ENCODE measurements around the gene NADK.

Gene NADK

DNA sequence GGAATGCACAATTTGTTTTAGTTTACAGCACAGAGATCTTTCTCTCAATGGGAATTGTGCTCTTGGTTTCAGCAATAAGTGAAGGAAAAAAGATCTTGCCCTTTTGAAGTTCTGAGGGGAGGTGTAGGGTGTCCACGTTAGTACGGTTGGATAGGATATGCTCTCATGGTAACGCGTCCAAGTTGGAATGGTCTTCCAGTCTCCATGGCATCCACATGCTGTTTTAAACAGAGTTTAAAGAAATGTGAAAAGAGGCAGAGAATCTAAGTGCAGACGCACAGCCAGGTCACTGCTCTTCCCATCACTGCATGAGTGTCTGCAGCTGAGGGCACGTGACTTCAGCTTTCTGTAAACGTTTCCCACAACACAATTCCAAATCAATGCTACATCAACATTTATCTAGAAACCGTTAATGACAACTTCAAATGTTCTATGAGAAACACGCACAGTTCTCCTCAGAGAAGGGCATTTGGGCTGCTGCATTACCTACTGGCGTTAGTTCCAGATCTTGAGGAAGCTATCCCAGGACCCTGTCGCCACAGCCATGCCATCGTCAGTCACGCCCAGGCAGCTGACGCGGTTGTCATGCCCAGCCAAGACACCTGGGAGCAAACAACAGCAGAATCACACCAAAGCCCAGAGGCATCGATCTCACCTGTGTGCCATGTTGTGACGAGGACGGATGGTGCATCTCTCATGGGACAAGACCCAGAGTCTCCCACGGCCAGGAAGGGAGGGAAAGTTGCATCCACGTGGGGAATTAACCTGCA, 8.8 kb upstream of the NADK start:
- no peak for DNase-seq

GRCh38 chr1:1785666-1786065, 7.4 kb upstream of the NADK start:
- DNase-seq = no peak

GRCh38 chr1:1784933-1785332, 6.7 kb upstream of the NADK start:
- DNase-seq = no peak

DNA sequence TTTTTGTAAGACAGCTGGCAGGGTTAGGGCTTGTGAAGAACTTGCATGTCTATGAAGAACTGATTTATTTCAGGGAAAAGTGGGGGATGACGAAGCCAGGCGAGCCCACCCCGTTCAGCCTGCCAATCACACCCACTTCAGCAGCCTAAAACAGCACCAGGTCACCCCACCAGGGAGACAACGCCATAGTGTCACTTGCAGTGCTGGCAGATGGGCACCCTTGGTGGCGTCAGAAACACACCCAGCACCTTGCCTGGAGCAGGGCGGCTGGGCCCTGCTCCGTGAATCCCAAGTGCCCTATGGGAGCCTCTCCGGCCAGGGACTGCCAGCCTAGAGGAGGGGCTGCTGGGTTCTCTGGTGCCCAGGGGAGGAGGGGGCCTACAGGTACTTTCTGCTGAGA, 5.0 kb upstream of the NADK start:
- DNase-seq = no peak

DNA sequence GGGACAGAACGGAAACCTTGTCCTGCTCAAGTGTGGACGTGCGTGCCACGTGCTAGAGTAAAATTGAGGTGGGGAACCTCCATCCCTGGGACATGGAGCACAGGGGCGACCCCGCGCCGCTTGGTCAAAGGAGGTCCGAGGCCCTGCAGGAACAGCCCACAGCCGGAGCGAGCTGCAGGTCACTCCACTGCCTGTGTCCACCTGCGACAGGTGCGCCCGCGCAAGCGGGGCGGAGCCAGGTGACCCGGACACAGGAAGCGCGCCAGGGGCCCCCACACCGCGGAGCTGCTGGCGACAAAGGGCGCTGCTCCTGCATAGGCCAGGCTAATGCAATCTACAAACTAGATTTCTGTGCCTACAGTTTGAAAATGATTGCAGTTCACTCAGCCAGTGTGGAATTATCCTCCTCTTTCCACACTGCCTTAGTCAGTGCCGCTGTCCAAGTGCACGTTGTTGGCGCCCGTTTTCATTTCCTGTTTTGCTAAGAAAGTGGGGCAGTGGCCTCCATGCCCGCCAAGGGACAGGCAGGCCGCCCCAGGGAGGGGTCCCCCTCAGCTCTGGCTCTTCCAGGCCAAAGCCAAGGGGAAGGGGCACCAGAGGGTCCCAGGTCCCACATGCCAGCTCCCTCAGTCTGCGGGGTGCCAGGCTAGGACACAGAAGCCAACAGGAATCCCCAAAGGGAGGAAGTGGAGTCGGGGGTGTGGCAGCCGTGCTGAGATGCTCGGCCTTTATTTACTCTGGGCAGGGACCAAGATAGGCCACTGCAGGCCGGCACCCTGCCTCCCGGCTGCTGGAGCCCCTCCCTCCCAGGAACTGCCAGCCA, 4.3 kb upstream of the NADK start:
- DNase-seq = no peak

- DNase-seq = no peak
These were observed 3.2 kb upstream of the NADK start for GRCh38 chr1:1781526-1781903.

- no peak for DNase-seq
These were observed 2.6 kb upstream of the NADK start for GRCh38 chr1:1780598-1781525.

DNA sequence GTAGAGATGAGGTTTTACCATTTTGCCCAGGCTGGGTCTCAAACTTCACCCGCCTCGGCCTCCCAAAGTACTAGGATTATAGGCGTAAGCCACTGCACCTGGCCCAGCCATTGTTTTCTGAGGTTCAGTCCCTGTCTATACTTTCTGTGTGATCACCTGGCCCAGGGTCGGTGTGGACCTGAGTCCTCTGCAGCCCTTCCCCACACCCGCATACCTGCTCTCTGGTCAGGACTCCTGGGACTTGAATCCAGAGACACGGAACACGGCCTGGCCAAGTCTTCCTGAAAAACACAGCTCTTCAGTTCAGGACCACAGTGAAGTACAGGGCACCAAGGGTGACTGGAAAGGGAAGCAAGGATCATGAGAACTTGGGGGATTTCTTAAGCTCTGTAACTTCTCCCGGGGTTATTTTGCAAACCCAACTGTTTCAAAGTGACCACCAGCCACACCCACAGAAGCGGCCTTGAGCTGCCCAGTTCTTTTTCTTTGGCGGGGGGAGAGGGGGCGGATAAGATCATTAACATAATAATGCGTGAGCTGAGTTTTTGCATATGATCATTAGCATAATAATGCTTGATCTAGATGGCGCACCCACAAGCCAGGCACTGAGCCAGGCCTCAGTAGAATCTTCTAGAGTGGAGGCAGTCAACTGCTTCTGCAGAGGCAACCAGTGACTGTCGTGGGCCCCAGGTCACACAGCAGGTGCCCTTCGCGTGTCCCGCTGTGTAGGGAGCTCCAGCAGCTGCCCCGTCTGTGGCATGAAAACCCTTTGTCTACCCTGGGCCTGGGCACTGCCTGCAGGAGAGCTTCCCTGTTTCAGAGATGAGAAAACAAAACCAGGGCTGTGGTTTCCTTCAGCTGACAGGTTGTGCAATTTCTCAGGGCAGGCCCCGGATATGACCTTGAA, 1.7 kb upstream of the NADK start:
- DNase-seq = peak; percentile 73

DNA sequence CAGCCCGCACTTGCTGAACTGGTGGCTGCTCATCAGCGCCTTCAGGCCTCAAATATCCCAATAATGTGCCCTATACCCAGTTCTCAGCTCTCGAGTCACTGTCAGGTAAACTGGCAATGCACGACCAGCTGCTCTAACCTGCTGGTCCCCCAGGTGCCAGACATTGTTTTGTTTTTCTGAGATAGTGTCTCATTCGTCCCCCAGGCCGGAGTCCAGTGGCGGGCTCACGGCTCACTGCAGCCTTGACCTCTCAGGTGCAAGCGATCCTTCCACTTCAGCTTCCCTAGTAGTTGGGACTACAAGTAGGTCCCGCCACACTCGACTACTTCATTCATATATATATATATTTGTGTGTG, 1.0 kb upstream of the NADK start:
- no peak for DNase-seq

DNA sequence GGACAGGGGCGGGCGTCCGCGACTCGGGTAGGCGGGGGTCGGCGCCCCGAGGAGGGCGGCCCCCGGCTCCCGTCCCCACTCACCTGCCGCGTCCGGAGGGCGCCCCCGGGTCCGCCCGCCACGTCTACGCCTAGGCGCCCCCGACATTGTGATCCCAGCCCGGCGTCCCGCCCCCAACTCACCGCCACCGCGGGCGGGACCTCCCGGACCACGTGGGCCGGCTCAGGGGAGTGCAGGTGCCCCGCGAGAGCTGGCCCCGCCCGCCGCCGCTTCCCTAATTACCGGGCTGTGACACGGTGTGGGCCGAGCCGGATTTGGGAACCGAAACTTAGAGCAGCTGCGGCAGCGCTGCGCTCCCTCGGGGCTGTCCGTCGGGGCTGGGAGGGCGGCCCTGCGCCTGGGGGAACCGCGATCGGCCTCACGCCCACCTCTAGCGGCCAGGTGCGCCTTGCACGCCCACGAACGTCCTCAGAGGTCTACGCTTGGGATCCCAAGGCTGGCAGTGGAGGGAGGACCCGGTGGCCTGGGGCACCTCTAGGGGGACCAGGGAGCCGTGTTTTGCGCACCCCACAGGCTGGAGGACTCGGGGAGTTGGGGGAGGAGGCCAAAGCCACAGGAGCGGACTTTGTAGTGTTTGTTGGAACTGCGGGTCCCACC, 521 bp upstream of the NADK start:
- DNase-seq = peak; percentile 86

DNA sequence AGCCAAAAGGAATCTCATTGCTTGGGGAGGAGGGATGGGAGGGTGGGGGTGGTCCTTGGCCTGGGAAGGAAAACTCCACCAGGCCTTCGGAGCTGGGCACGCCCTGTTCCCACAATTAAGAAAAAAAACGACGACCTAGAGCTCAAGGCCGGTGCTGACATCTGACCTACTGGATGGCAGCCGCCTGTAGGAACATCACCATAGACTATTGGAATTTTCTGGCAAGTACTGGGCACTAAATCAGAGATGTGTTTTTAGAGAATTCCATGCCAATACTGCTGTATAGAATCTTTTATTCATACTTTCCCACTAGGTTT, 729 bp downstream of the NADK start:
- DNase-seq = no peak

GRCh38 chr1:1776672-1777582, 1.3 kb downstream of the NADK start:
- DNase-seq = no peak

GRCh38 chr1:1775327-1776226, 2.7 kb downstream of the NADK start:
- no peak for DNase-seq

- no peak for DNase-seq
These were observed 4.4 kb downstream of the NADK start for GRCh38 chr1:1773874-1774273.

GRCh38 chr1:1771096-1771495, 7.2 kb downstream of the NADK start:
- no peak for DNase-seq

- DNase-seq = no peak
These were observed 8.2 kb downstream of the NADK start for GRCh38 chr1:1770102-1770501.

GRCh38 chr1:1768249-1768992, 9.8 kb downstream of the NADK start:
- DNase-seq = no peak

GRCh38 chr1:1764876-1765470, 13.3 kb downstream of the NADK start:
- DNase-seq = no peak
